Activated CD8-positive, alpha-beta T cell treated with anti-CD3 and anti-CD28 coated beads for 36 hours (primary cell): ENCODE results near the gene SLC6A19. TPM values are rescaled to one million over a fixed set of nuclear protein-coding genes. Genes with fewer than 3 reads are reported as not detected.

ENCODE experiments used
- ATAC-seq: fragments of 200-7000 bp; cut with Tn5 transposase; one replicate; pipeline ENCODE4 v1.10.0; 2021; ENCODE audit warnings: mild to moderate bottlenecking, moderate library complexity
- CTCF ChIA-PET: fragments of 350-600 bp; sonication (Branson Sonifier 250); formaldehyde crosslinking; loops from one replicate; lab custom pipeline; 2021; ENCODE audit warnings: antibody characterized with exemption; lab: Charles Lee
- POLR2A ChIA-PET: fragments of 350-600 bp; sonication (Branson Sonifier 250); formaldehyde crosslinking; loops from one replicate; lab custom pipeline; 2021; ENCODE audit warnings: antibody characterized with exemption; lab: Charles Lee
- DNase-seq: peaks from one replicate; pipeline ENCODE4 v3.0.0-alpha.2; 2020
- H3K27ac Mint-ChIP-seq: one replicate; pipeline ENCODE4 v1.8.0; 2021; ENCODE audit warnings: mild to moderate bottlenecking, mixed read lengths
- H3K27me3 Mint-ChIP-seq: one replicate; pipeline ENCODE4 v1.8.0; 2021; ENCODE audit warnings: mixed read lengths
- H3K36me3 Mint-ChIP-seq: one replicate; pipeline ENCODE4 v1.8.0; 2021; ENCODE audit warnings: low read depth, mixed read lengths
- H3K4me1 Mint-ChIP-seq: one replicate; pipeline ENCODE4 v1.8.0; 2021; ENCODE audit warnings: low read depth, mixed read lengths
- H3K4me3 Mint-ChIP-seq: one replicate; pipeline ENCODE4 v1.8.0; 2021; ENCODE audit warnings: mild to moderate bottlenecking, moderate library complexity, mixed read lengths
- H3K9me3 Mint-ChIP-seq: one replicate; pipeline ENCODE4 v1.8.0; 2021; ENCODE audit warnings: mixed read lengths
- CTCF ChIP-seq: fragments of 200-600 bp; IDR thresholded peaks from one replicate; pipeline ENCODE4 v1.8.0; 2022; ENCODE audit warnings: antibody characterized with exemption, mild to moderate bottlenecking
- intact Hi-C: fragments of 100-400 bp; cut with micrococcal nuclease; formaldehyde crosslinking; loops from one replicate; pipeline ENCODE4 v1.10.0; 2022
- total RNA-seq, 2 experiments: library from RNA; stranded (reverse); gene quantifications; one replicate each; pipeline ENCODE4 v1.2.3, GENCODE V29; 2021

The SLC6A19 gene
- total RNA-seq, 2 experiments from 2014 or later: not detected

GRCh38 chr5:1274471-1274870, 73.1 kb downstream of the SLC6A19 start:
- Mint-ChIP-seq H3K27me3 (peaks cover 3% of the 10 kb centered on the region), H3K9me3 (no peaks in the 10 kb centered on the region), H3K36me3 (peaks cover 17% of the 10 kb centered on the region), H3K27ac (no peak overlapping the region), H3K4me3 (no peak overlapping the region), H3K4me1 (no peaks in the 10 kb centered on the region)
- ChIA-PET CTCF (no interaction called here), POLR2A (no interaction called here)
- ATAC-seq (no peak), DNase-seq (no peak)
- intact Hi-C loops: no loop called here
- no peak for TF ChIP-seq CTCF

Other genes starting within 250 kb of the SLC6A19 start
- 1 to 10 TPM; 1.5 to 2.3 TPM for gene NKD2, start 192.8 kb upstream of the SLC6A19 start, total RNA-seq
- gene SLC12A7, start 89.5 kb upstream of the SLC6A19 start, total RNA-seq: 10 to 100 TPM; 21.6 to 24.8 TPM
- gene SLC6A18, start 23.8 kb downstream of the SLC6A19 start, total RNA-seq: not detected
- 10 to 100 TPM; 12.5 to 12.7 TPM for gene TERT, start 93.5 kb downstream of the SLC6A19 start, total RNA-seq
- 10 to 100 TPM; 51.4 to 56.2 TPM for gene CLPTM1L, start 143.5 kb downstream of the SLC6A19 start, total RNA-seq
- gene SLC6A3, start 243.8 kb downstream of the SLC6A19 start, total RNA-seq: not detected